Stimulated activated CD4-positive, alpha-beta T cell treated with anti-CD3 and anti-CD28 coated beads, Interleukin-12 subunit alpha, Interleukin-12 subunit beta, amount 100 ng/mL, for 4 hours (primary cell): ENCODE results near the gene OR6K6.

Source experiments
- DNase-seq: peaks from one replicate; pipeline ENCODE4 v3.0.0-alpha.2; 2020

Gene OR6K6

GRCh38 chr1:158803678-158804077, 49.2 kb downstream of the OR6K6 start:
- DNase-seq: no peak
